ENCODE results near the gene SPINT4. TPM values are rescaled to one million over a fixed set of nuclear protein-coding genes. Genes with fewer than 3 reads are reported as not detected.
"Not testable (repeated sequence)": the region's sequence is repeated elsewhere in the genome, so short reads cannot be mapped to it uniquely, and the experiment has no call there.

SPINT4 gene
- not detected for total RNA-seq

- DNase-seq (ENCODE audit: low read depth in 2 of 3, low spot score in 2 of 3) = no peak
Observed at GRCh38 chr20:45722047-45722446, at the start of gene SPINT4. SPINT4 (plus strand) TSS chr20:45722347; CDS start chr20:45722368, 21 bp downstream.

- no peak for DNase-seq (ENCODE audit: low read depth in 2 of 3, low spot score in 2 of 3)
Observed at GRCh38 chr20:45672765-45673164, 49.4 kb upstream of the SPINT4 start.

- no peak for DNase-seq (ENCODE audit: low read depth in 2 of 3, low spot score in 2 of 3)
Observed at GRCh38 chr20:45679650-45680049, 42.5 kb upstream of the SPINT4 start.

GRCh38 chr20:45685896-45686295, 36.3 kb upstream of the SPINT4 start:
- DNase-seq (ENCODE audit: low read depth in 2 of 3, low spot score in 2 of 3) = no peak

GRCh38 chr20:45693346-45693745, 28.8 kb upstream of the SPINT4 start:
- not testable (repeated sequence) for DNase-seq (ENCODE audit: low read depth in 2 of 3, low spot score in 2 of 3)

GRCh38 chr20:45695496-45695895, 26.7 kb upstream of the SPINT4 start:
- no peak for DNase-seq (ENCODE audit: low read depth in 2 of 3, low spot score in 2 of 3)

- DNase-seq (ENCODE audit: low read depth in 2 of 3, low spot score in 2 of 3) = no peak
Observed at GRCh38 chr20:45701104-45701503, 21.0 kb upstream of the SPINT4 start.

- DNase-seq (ENCODE audit: low read depth in 2 of 3, low spot score in 2 of 3) = no peak
Observed at GRCh38 chr20:45701873-45702272, 20.3 kb upstream of the SPINT4 start, which contains the start of gene WFDC13. WFDC13 (plus strand) TSS chr20:45702038; CDS start chr20:45702124, 86 bp downstream.

GRCh38 chr20:45704969-45705637, 17.0 kb upstream of the SPINT4 start, which contains the start of gene WFDC10B:
WFDC10B (minus strand) TSS chr20:45705019; CDS start chr20:45685992, 19,027 bp downstream.
- DNase-seq (ENCODE audit: low read depth in 2 of 3, low spot score in 2 of 3) = no peak

- DNase-seq (ENCODE audit: low read depth in 2 of 3, low spot score in 2 of 3) = not testable (repeated sequence)
Observed at GRCh38 chr20:45716141-45716688, 5.9 kb upstream of the SPINT4 start.

GRCh38 chr20:45725134-45725533, 3.0 kb downstream of the SPINT4 start:
- no peak for DNase-seq (ENCODE audit: low read depth in 2 of 3, low spot score in 2 of 3)

- no peak for DNase-seq (ENCODE audit: low read depth in 2 of 3, low spot score in 2 of 3)
Observed at GRCh38 chr20:45727044-45727443, 4.9 kb downstream of the SPINT4 start.

GRCh38 chr20:45732199-45732598, 10.1 kb downstream of the SPINT4 start:
- no peak for DNase-seq (ENCODE audit: low read depth in 2 of 3, low spot score in 2 of 3)

- no peak for DNase-seq (ENCODE audit: low read depth in 2 of 3, low spot score in 2 of 3)
Observed at GRCh38 chr20:45735552-45735951, 13.4 kb downstream of the SPINT4 start.

- no peak for DNase-seq (ENCODE audit: low read depth in 2 of 3, low spot score in 2 of 3)
Observed at GRCh38 chr20:45735988-45736387, 13.8 kb downstream of the SPINT4 start.

GRCh38 chr20:45742596-45742995, 20.4 kb downstream of the SPINT4 start:
- no peak for DNase-seq (ENCODE audit: low read depth in 2 of 3, low spot score in 2 of 3)

GRCh38 chr20:45745015-45745414, 22.9 kb downstream of the SPINT4 start:
- DNase-seq (ENCODE audit: low read depth in 2 of 3, low spot score in 2 of 3) = no peak

- DNase-seq (ENCODE audit: low read depth in 2 of 3, low spot score in 2 of 3) = no peak
Observed at GRCh38 chr20:45751721-45752120, 29.6 kb downstream of the SPINT4 start.

- DNase-seq (ENCODE audit: low read depth in 2 of 3, low spot score in 2 of 3) = no peak
Observed at GRCh38 chr20:45752746-45753145, 30.6 kb downstream of the SPINT4 start.

- no peak for DNase-seq (ENCODE audit: low read depth in 2 of 3, low spot score in 2 of 3)
Observed at GRCh38 chr20:45758096-45758495, 35.9 kb downstream of the SPINT4 start.

- DNase-seq (ENCODE audit: low read depth in 2 of 3, low spot score in 2 of 3) = not testable (repeated sequence)
Observed at GRCh38 chr20:45759921-45760320, 37.8 kb downstream of the SPINT4 start.

- DNase-seq (ENCODE audit: low read depth in 2 of 3, low spot score in 2 of 3) = not testable (repeated sequence)
Observed at GRCh38 chr20:45761966-45762365, 39.8 kb downstream of the SPINT4 start.

All from hematopoietic multipotent progenitor cell (in vitro differentiated cells).